ENCODE data around the gene RANBP17.

RANBP17 gene

GRCh38 chr5:171149772-171150171 lies 288.0 kb downstream of the RANBP17 start:
- no peak for TF ChIP-seq SPI1 (IDR thresholded peaks at IDR 0.05; ENCODE audit: borderline replicate concordance, low read depth)
- TF ChIP-seq, protein P1, sequence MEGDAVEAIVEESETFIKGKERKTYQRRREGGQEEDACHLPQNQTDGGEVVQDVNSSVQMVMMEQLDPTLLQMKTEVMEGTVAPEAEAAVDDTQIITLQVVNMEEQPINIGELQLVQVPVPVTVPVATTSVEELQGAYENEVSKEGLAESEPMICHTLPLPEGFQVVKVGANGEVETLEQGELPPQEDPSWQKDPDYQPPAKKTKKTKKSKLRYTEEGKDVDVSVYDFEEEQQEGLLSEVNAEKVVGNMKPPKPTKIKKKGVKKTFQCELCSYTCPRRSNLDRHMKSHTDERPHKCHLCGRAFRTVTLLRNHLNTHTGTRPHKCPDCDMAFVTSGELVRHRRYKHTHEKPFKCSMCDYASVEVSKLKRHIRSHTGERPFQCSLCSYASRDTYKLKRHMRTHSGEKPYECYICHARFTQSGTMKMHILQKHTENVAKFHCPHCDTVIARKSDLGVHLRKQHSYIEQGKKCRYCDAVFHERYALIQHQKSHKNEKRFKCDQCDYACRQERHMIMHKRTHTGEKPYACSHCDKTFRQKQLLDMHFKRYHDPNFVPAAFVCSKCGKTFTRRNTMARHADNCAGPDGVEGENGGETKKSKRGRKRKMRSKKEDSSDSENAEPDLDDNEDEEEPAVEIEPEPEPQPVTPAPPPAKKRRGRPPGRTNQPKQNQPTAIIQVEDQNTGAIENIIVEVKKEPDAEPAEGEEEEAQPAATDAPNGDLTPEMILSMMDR (IDR thresholded peaks at IDR 0.05; ENCODE audit: insufficient read depth, low read length): no peak
- no peak for TF ChIP-seq POLR2AphosphoS5 (IDR thresholded peaks at IDR 0.05; ENCODE audit: low read depth)
- no peak for TF ChIP-seq GABPA (IDR thresholded peaks at IDR 0.05; ENCODE audit: low read depth)
- no peak for TF ChIP-seq REST (IDR thresholded peaks at IDR 0.05; ENCODE audit: insufficient replicate concordance, low read depth)
- DNase-seq (ENCODE audit: low read depth in 1 of 2, low spot score in 1 of 2): no peak
- H3K27ac ChIP-seq (replicated peaks): no peak overlapping the region
- H3K27me3 ChIP-seq (ENCODE audit: insufficient read depth, poor library complexity, severe bottlenecking): no peaks in the 10 kb centered on the region
- no peak overlapping the region for H3K4me3 ChIP-seq (replicated peaks; ENCODE audit: insufficient read depth, low read length)

- DNase-seq (ENCODE audit: low read depth in 1 of 2, low spot score in 1 of 2): no peak
- Histone ChIP-seq H3K27ac (replicated peaks) (no peak overlapping the region), H3K4me3 (replicated peaks; ENCODE audit: insufficient read depth, low read length) (no peak overlapping the region), H3K27me3 (ENCODE audit: insufficient read depth, poor library complexity, severe bottlenecking) (peaks cover 2% of the 10 kb centered on the region)
- TF ChIP-seq SPI1 (IDR thresholded peaks at IDR 0.05; ENCODE audit: borderline replicate concordance, low read depth) (no peak), REST (IDR thresholded peaks at IDR 0.05; ENCODE audit: insufficient replicate concordance, low read depth) (no peak), POLR2AphosphoS5 (IDR thresholded peaks at IDR 0.05; ENCODE audit: low read depth) (no peak), GABPA (IDR thresholded peaks at IDR 0.05; ENCODE audit: low read depth) (no peak)
- TF ChIP-seq, protein P1 (IDR thresholded peaks at IDR 0.05; ENCODE audit: insufficient read depth, low read length): no peak
Observed at GRCh38 chr5:171152382-171152781, 290.6 kb downstream of the RANBP17 start.

DNA sequence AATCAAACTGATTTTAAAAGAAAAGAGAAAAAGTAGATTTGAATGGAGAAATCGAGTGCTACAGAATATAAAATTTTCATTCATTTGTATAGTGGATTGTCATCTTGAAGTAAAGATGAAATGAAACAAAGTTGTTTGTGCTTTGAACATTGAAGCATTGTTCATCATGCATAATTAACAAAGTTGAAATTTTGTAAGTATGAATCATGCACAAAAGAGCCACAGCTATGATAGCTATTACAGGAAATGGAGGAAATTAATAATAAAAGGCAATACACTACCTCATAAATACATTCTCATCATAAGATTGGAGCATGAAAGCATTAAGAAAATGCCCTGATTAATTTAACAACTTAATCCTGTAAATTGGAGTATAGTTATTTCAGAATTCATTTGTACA lies 293.8 kb downstream of the RANBP17 start:
- Histone ChIP-seq H3K27me3 (ENCODE audit: insufficient read depth, poor library complexity, severe bottlenecking) (peaks cover 2% of the 10 kb centered on the region), H3K4me3 (replicated peaks; ENCODE audit: insufficient read depth, low read length) (no peak overlapping the region), H3K27ac (replicated peaks) (no peak overlapping the region)
- TF ChIP-seq, protein P1 (IDR thresholded peaks at IDR 0.05; ENCODE audit: insufficient read depth, low read length): no peak
- TF ChIP-seq GABPA (IDR thresholded peaks at IDR 0.05; ENCODE audit: low read depth) (no peak), REST (IDR thresholded peaks at IDR 0.05; ENCODE audit: insufficient replicate concordance, low read depth) (no peak), POLR2AphosphoS5 (IDR thresholded peaks at IDR 0.05; ENCODE audit: low read depth) (no peak), SPI1 (IDR thresholded peaks at IDR 0.05; ENCODE audit: borderline replicate concordance, low read depth) (no peak)
- DNase-seq (ENCODE audit: low read depth in 1 of 2, low spot score in 1 of 2): no peak

All from HL-60 (cell line).